ENCODE results near the gene MAT2B.
A peak's percentile ranks its signal among the peaks of the same experiment; 100 is the strongest.

Gene MAT2B

GRCh38 chr5:163505368-163506094 lies at the start of gene MAT2B:
Gene MAT2B, plus strand, starts transcription at chr5:163505619. Its CDS starts 68 bp downstream, at chr5:163505687.
- peak; percentile 78 to 95 for DNase-seq

- no peak for DNase-seq
Measured at GRCh38 chr5:163456029-163456589, 49.3 kb upstream of the MAT2B start.

- DNase-seq = no peak
Measured at GRCh38 chr5:163456840-163457239, 48.6 kb upstream of the MAT2B start.

GRCh38 chr5:163458778-163459385 lies 46.5 kb upstream of the MAT2B start:
- no peak for DNase-seq

GRCh38 chr5:163459462-163459818 lies 46.0 kb upstream of the MAT2B start:
- no peak for DNase-seq

GRCh38 chr5:163459819-163460561 lies 45.4 kb upstream of the MAT2B start, which contains the start of gene NUDCD2:
Gene NUDCD2, minus strand, starts transcription at chr5:163460102. Its CDS starts 52 bp downstream, at chr5:163460050.
- peak; percentile 97 to 98 for DNase-seq

GRCh38 chr5:163460562-163461171 lies 44.8 kb upstream of the MAT2B start, which contains the start of gene HMMR:
Gene HMMR, plus strand, starts transcription at chr5:163460632. Its CDS starts 61 bp downstream, at chr5:163460693.
- peak; percentile 62 to 74 for DNase-seq

GRCh38 chr5:163463063-163463435 lies 42.4 kb upstream of the MAT2B start:
- no peak for DNase-seq

GRCh38 chr5:163467682-163468081 lies 37.7 kb upstream of the MAT2B start:
- DNase-seq = no peak

GRCh38 chr5:163473635-163474243 lies 31.7 kb upstream of the MAT2B start:
- DNase-seq = peak in 1 of 2 experiments; percentile 13

GRCh38 chr5:163475411-163475810 lies 30.0 kb upstream of the MAT2B start:
- DNase-seq = no peak

GRCh38 chr5:163478126-163478981 lies 27.1 kb upstream of the MAT2B start:
- DNase-seq = no peak

- no peak for DNase-seq
Measured at GRCh38 chr5:163478982-163479271, 26.5 kb upstream of the MAT2B start.

GRCh38 chr5:163489055-163489744 lies 16.2 kb upstream of the MAT2B start:
- DNase-seq = no peak

GRCh38 chr5:163489745-163490075 lies 15.7 kb upstream of the MAT2B start:
- DNase-seq = no peak

GRCh38 chr5:163496286-163496685 lies 9.1 kb upstream of the MAT2B start:
- no peak for DNase-seq

GRCh38 chr5:163497315-163497714 lies 8.1 kb upstream of the MAT2B start:
- DNase-seq = no peak

GRCh38 chr5:163498886-163499285 lies 6.5 kb upstream of the MAT2B start:
- DNase-seq = no peak

- no peak for DNase-seq
Measured at GRCh38 chr5:163502521-163502920, 2.9 kb upstream of the MAT2B start.

- no peak for DNase-seq
Measured at GRCh38 chr5:163503106-163504078, 2.0 kb upstream of the MAT2B start.

Measured in NCI-H446 (cell line).